ENCODE results near the gene AUP1.

DNA sequence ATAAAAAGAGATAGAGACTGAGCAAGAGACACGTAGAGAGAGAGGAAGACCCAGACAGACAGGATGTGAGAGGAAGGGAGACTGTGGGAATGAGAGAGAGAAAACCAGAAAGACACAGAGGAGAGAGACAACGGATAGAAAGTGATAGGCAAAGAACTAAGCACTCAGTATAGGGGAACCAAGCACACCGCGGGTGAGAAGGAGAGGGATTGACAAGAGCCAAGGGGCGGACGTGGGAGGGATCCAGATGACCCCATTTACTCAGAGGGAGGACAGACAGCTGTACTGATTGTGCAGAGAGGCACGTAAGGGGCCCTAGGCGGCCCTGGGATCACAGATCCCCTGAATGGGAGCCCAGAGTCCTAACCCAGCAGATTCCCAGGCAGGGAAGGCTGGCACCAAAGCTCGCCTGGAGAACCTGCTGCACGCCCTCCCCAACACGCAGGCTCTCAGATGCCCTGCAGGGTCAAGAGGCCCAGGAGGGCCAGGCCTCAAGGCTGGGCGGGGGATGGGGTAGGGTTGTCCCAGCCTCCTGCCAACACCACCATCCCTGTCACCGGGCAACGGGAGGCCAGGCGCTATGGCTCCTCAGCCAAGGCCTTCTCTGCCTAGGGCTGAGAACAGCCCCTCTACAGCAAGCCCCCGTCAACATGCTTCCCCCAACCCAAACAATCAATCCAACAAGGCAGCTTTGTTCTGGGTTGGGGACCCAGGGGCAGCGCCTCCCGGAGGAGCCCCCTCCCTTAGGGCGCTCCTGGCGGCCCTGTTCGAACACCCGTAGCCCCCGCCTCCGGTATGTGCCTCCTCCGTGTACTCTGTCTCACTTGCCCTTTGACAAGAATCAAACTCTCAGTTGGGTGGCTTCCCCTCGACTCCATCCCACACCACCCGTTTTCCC is 23.7 kb upstream of the AUP1 start:
- TF ChIP-seq, protein P1, sequence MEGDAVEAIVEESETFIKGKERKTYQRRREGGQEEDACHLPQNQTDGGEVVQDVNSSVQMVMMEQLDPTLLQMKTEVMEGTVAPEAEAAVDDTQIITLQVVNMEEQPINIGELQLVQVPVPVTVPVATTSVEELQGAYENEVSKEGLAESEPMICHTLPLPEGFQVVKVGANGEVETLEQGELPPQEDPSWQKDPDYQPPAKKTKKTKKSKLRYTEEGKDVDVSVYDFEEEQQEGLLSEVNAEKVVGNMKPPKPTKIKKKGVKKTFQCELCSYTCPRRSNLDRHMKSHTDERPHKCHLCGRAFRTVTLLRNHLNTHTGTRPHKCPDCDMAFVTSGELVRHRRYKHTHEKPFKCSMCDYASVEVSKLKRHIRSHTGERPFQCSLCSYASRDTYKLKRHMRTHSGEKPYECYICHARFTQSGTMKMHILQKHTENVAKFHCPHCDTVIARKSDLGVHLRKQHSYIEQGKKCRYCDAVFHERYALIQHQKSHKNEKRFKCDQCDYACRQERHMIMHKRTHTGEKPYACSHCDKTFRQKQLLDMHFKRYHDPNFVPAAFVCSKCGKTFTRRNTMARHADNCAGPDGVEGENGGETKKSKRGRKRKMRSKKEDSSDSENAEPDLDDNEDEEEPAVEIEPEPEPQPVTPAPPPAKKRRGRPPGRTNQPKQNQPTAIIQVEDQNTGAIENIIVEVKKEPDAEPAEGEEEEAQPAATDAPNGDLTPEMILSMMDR (IDR thresholded peaks at IDR 0.05): no peak
- TF ChIP-seq POLR2A (IDR thresholded peaks at IDR 0.05): no peak

Data from thyroid gland (tissue), 4 donors.